Left colon (tissue), 2 donors: ENCODE data around the gene MEP1B. TPM values are rescaled to one million over a fixed set of nuclear protein-coding genes. Genes with fewer than 3 reads are reported as not detected.

Source experiments
- ATAC-seq: fragments of 200-7000 bp; cut with Tn5 transposase; one replicate; pipeline ENCODE4 v1.9.1; 2020; ENCODE audit warnings: mild to moderate bottlenecking, moderate library complexity
- DNase-seq, 2 donors: peaks; one replicate each; pipeline ENCODE4 v3.0.0-alpha.2; 2020
- intact Hi-C, 2 donors: fragments of 100-400 bp; cut with DNase I in 1 of 2; cut with micrococcal nuclease in 1 of 2; formaldehyde crosslinking; loops; one replicate each; pipeline versions ENCODE4 v1.11.2 to v1.14.0; 2022; cut with DNase I, micrococcal nuclease
- total RNA-seq, 2 donors: library from RNA; stranded (reverse); fragmentation: NEBNext Ultra II Directional; extraction: Animal tissue kit (Norgen Biotek cat#: 25700); gene quantifications; one replicate each; pipeline ENCODE4 v1.2.1, GENCODE V29; 2021
- donor health status: DM: no; HTN: no; CAD: no.
- donor health status: DM: yes; HTN: yes; CAD: no.

Gene MEP1B
- total RNA-seq, 2 donors from 2014 or later: 11.3 to 11.8 TPM

- no peak for ATAC-seq
- no peak for DNase-seq
- intact Hi-C loops: no loop called here
These were observed 67.4 kb downstream of the MEP1B start for GRCh38 chr18:32257084-32257785.

GRCh38 chr18:32258148-32258547, 68.3 kb downstream of the MEP1B start:
- intact Hi-C loops: no loop called here
- DNase-seq: no peak
- ATAC-seq: peak; percentile 76

GRCh38 chr18:32258558-32259204, 68.8 kb downstream of the MEP1B start:
- DNase-seq (no peak), ATAC-seq (peak; percentile 38)
- intact Hi-C loops: no loop called here

GRCh38 chr18:32259553-32259952, 69.7 kb downstream of the MEP1B start:
- ATAC-seq (peak; percentile 90), DNase-seq (peak; percentile 72 to 80)
- intact Hi-C loops: no loop called here

- intact Hi-C loops: no loop called here
- no peak for ATAC-seq
- DNase-seq: no peak
These were observed 71.2 kb downstream of the MEP1B start for GRCh38 chr18:32261003-32261402.

- intact Hi-C loops: no loop called here
- DNase-seq (no peak), ATAC-seq (no peak)
These were observed 72.3 kb downstream of the MEP1B start for GRCh38 chr18:32262092-32262491.

GRCh38 chr18:32264401-32264800, 74.6 kb downstream of the MEP1B start:
- intact Hi-C loops: no loop called here
- ATAC-seq (no peak), DNase-seq (no peak)

GRCh38 chr18:32267463-32267862, 77.6 kb downstream of the MEP1B start:
- DNase-seq (no peak), ATAC-seq (peak; percentile 67)
- intact Hi-C loops: no loop called here

Other genes with a start within 250 kb of the MEP1B start
- gene TRAPPC8, start 246.9 kb upstream of the MEP1B start, total RNA-seq: 10 to 100 TPM; 47.1 to 48.1 TPM
- gene RNF125, start 171.2 kb upstream of the MEP1B start, total RNA-seq: 10 to 100 TPM in 1 of 2 donors, 1 to 10 TPM in 1; 8.5 to 12.0 TPM
- 10 to 100 TPM; 38.3 to 54.1 TPM for gene RNF138, start 98.2 kb upstream of the MEP1B start, total RNA-seq